ENCODE results near the gene ADGRD1. TPM values are rescaled to one million over a fixed set of nuclear protein-coding genes. Genes with fewer than 3 reads are reported as not detected.

The ADGRD1 gene
- total and polyA plus RNA-seq, 5 donors from 2014 or later = 0.56 TPM; not detected in 4

GRCh38 chr12:130938186-130938585 is 15.5 kb upstream of the ADGRD1 start:
- H3K27ac Mint-ChIP-seq = no peak overlapping the region
- peaks cover 0 to 2% (median 0%) of the 10 kb centered on the region in 4 donors for H3K4me1 Mint-ChIP-seq
- peaks cover 2 to 19% (median 6%) of the 10 kb centered on the region in 7 donors for H3K9me3 Mint-ChIP-seq
- Histone ChIP-seq H3K9me3 (ENCODE audit: control insufficient read depth in 2 of 2, low read length in 2 of 2) (peaks cover 0 to 9% of the 10 kb centered on the region in 2 experiments), H3K27ac (ENCODE audit: insufficient read depth, low read length, poor library complexity, severe bottlenecking) (no peak overlapping the region), H3K4me1 (ENCODE audit: control insufficient read depth, insufficient read depth, low read length, poor library complexity, severe bottlenecking) (no peaks in the 10 kb centered on the region), H3K27me3 (ENCODE audit: control insufficient read depth, insufficient read depth, low read length) (peaks cover 2% of the 10 kb centered on the region), H3K36me3 (ENCODE audit: control insufficient read depth, insufficient read depth, low read length) (no peaks in the 10 kb centered on the region), H3K4me3 (ENCODE audit: low read depth, low read length) (no peak overlapping the region)
- DNase-seq (no peak), ATAC-seq (ENCODE audit: low read depth in 2 of 2) (no peak)
- no peak overlapping the region for H3K4me3 Mint-ChIP-seq
- H3K27me3 Mint-ChIP-seq = peaks cover 14% of the 10 kb centered on the region
- H3K36me3 Mint-ChIP-seq = no peaks in the 10 kb centered on the region

GRCh38 chr12:130944878-130945277 is 8.8 kb upstream of the ADGRD1 start:
- Histone ChIP-seq H3K4me3 (ENCODE audit: low read depth, low read length) (no peak overlapping the region), H3K36me3 (ENCODE audit: control insufficient read depth, insufficient read depth, low read length) (no peaks in the 10 kb centered on the region), H3K9me3 (ENCODE audit: control insufficient read depth in 2 of 2, low read length in 2 of 2) (peaks cover 6 to 9% of the 10 kb centered on the region in 2 experiments), H3K27me3 (ENCODE audit: control insufficient read depth, insufficient read depth, low read length) (peaks cover 5% of the 10 kb centered on the region), H3K27ac (ENCODE audit: insufficient read depth, low read length, poor library complexity, severe bottlenecking) (no peak overlapping the region), H3K4me1 (ENCODE audit: control insufficient read depth, insufficient read depth, low read length, poor library complexity, severe bottlenecking) (no peaks in the 10 kb centered on the region)
- Mint-ChIP-seq H3K4me3 (no peak overlapping the region), H3K27ac (no peak overlapping the region), H3K9me3 (peaks cover 3 to 26% (median 12%) of the 10 kb centered on the region in 7 donors), H3K27me3 (peaks cover 13% of the 10 kb centered on the region), H3K4me1 (no peaks in the 10 kb centered on the region), H3K36me3 (no peaks in the 10 kb centered on the region)
- ATAC-seq (ENCODE audit: low read depth in 2 of 2) = no peak
- no peak for DNase-seq

DNA sequence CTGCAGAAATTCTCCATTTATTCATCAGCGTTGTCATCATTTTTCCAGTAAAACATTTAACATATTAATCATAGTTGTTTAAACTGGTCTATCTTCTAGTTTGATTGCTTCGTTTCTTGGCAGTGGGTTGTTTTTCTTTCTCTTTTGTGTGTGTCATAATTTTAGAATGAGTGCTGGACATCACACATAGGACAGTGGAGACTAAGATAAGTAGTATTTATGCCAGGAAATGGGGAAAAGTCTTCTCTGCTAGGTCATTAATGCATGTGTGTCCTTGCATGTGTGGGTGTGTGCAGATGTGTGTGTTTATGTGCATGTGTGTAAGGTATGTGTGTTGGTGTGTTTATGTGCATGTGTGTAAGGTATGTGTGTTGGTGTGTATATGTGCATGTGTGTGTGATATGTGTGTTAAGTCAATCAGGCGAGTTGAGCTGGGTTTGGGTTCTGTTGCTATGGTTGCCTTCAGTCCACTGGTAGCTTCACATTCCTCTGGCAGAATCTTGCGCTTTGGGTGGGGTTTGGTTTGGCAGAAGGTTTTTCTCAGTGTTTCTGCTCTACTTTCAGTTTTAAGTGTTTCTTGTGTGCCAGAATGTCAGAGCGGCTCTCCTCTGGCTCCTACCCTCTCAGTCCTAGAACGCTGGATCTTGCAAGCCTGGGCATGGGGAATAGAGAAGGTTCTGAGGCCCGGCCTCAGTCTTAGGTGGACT is 7.8 kb upstream of the ADGRD1 start:
- H3K9me3 ChIP-seq (ENCODE audit: control insufficient read depth in 2 of 2, low read length in 2 of 2) = peaks cover 3 to 6% of the 10 kb centered on the region in 2 experiments
- no peaks in the 10 kb centered on the region for H3K36me3 Mint-ChIP-seq
- peaks cover 3 to 26% (median 12%) of the 10 kb centered on the region in 7 donors for H3K9me3 Mint-ChIP-seq
- H3K4me3 ChIP-seq (ENCODE audit: low read depth, low read length) = no peak overlapping the region
- H3K27ac ChIP-seq (ENCODE audit: insufficient read depth, low read length, poor library complexity, severe bottlenecking) = no peak overlapping the region
- peaks cover 13% of the 10 kb centered on the region for H3K27me3 Mint-ChIP-seq
- H3K36me3 ChIP-seq (ENCODE audit: control insufficient read depth, insufficient read depth, low read length) = no peaks in the 10 kb centered on the region
- no peaks in the 10 kb centered on the region for H3K4me1 Mint-ChIP-seq
- peaks cover 5% of the 10 kb centered on the region for H3K27me3 ChIP-seq (ENCODE audit: control insufficient read depth, insufficient read depth, low read length)
- no peak overlapping the region for H3K4me3 Mint-ChIP-seq
- no peaks in the 10 kb centered on the region for H3K4me1 ChIP-seq (ENCODE audit: control insufficient read depth, insufficient read depth, low read length, poor library complexity, severe bottlenecking)
- no peak for ATAC-seq (ENCODE audit: low read depth in 2 of 2)
- no peak overlapping the region for H3K27ac Mint-ChIP-seq
- no peak for DNase-seq

GRCh38 chr12:130947028-130947613 is 6.6 kb upstream of the ADGRD1 start:
- Mint-ChIP-seq H3K27ac (no peak overlapping the region), H3K36me3 (no peaks in the 10 kb centered on the region), H3K27me3 (peaks cover 13% of the 10 kb centered on the region), H3K4me3 (no peak overlapping the region), H3K4me1 (no peaks in the 10 kb centered on the region), H3K9me3 (peaks cover 2 to 26% (median 12%) of the 10 kb centered on the region in 7 donors)
- Histone ChIP-seq H3K27ac (ENCODE audit: insufficient read depth, low read length, poor library complexity, severe bottlenecking) (no peak overlapping the region), H3K27me3 (ENCODE audit: control insufficient read depth, insufficient read depth, low read length) (peaks cover 5% of the 10 kb centered on the region), H3K9me3 (ENCODE audit: control insufficient read depth in 2 of 2, low read length in 2 of 2) (peaks cover 3 to 6% of the 10 kb centered on the region in 2 experiments), H3K4me1 (ENCODE audit: control insufficient read depth, insufficient read depth, low read length, poor library complexity, severe bottlenecking) (no peaks in the 10 kb centered on the region), H3K4me3 (ENCODE audit: low read depth, low read length) (no peak overlapping the region), H3K36me3 (ENCODE audit: control insufficient read depth, insufficient read depth, low read length) (no peaks in the 10 kb centered on the region)
- ATAC-seq (ENCODE audit: low read depth in 2 of 2) = no peak
- no peak for DNase-seq

DNA sequence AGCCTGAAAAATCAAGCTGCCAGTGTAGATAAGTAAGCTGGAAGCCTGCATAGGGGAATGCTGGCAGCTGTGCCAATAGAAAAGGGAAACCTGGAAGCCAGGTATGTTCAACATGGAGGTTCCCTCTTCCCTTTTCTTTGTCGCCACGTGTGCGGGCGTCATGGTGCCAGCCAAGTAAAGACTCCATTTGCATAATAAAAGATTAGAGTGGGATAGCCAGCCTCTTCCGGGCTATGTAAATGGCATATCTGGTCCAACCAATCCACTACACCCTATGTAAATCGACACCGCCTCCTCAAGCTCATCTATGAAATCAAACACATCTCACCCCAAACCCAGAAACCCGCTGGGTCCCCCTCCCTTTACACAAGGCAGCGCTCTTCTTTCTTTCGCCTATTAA is 5.6 kb upstream of the ADGRD1 start:
- DNase-seq = no peak
- Mint-ChIP-seq H3K9me3 (peaks cover 4 to 26% (median 12%) of the 10 kb centered on the region in 7 donors), H3K36me3 (no peaks in the 10 kb centered on the region), H3K4me1 (no peaks in the 10 kb centered on the region), H3K27me3 (peaks cover 13% of the 10 kb centered on the region), H3K4me3 (no peak overlapping the region), H3K27ac (no peak overlapping the region)
- Histone ChIP-seq H3K27me3 (ENCODE audit: control insufficient read depth, insufficient read depth, low read length) (peaks cover 5% of the 10 kb centered on the region), H3K9me3 (ENCODE audit: control insufficient read depth in 2 of 2, low read length in 2 of 2) (peaks cover 3 to 6% of the 10 kb centered on the region in 2 experiments), H3K4me3 (ENCODE audit: low read depth, low read length) (no peak overlapping the region), H3K36me3 (ENCODE audit: control insufficient read depth, insufficient read depth, low read length) (no peaks in the 10 kb centered on the region), H3K27ac (ENCODE audit: insufficient read depth, low read length, poor library complexity, severe bottlenecking) (no peak overlapping the region), H3K4me1 (ENCODE audit: control insufficient read depth, insufficient read depth, low read length, poor library complexity, severe bottlenecking) (no peaks in the 10 kb centered on the region)
- ATAC-seq (ENCODE audit: low read depth in 2 of 2) = no peak

GRCh38 chr12:130948751-130949150 is 5.0 kb upstream of the ADGRD1 start:
- DNase-seq (no peak), ATAC-seq (ENCODE audit: low read depth in 2 of 2) (no peak)
- Histone ChIP-seq H3K4me3 (ENCODE audit: low read depth, low read length) (no peak overlapping the region), H3K27ac (ENCODE audit: insufficient read depth, low read length, poor library complexity, severe bottlenecking) (no peak overlapping the region), H3K9me3 (ENCODE audit: control insufficient read depth in 2 of 2, low read length in 2 of 2) (peaks cover 3 to 6% of the 10 kb centered on the region in 2 experiments), H3K27me3 (ENCODE audit: control insufficient read depth, insufficient read depth, low read length) (peaks cover 4% of the 10 kb centered on the region), H3K4me1 (ENCODE audit: control insufficient read depth, insufficient read depth, low read length, poor library complexity, severe bottlenecking) (no peaks in the 10 kb centered on the region), H3K36me3 (ENCODE audit: control insufficient read depth, insufficient read depth, low read length) (no peaks in the 10 kb centered on the region)
- peaks cover 0 to 2% (median 0%) of the 10 kb centered on the region in 4 donors for H3K4me1 Mint-ChIP-seq
- H3K9me3 Mint-ChIP-seq = peaks cover 4 to 26% (median 12%) of the 10 kb centered on the region in 7 donors
- H3K36me3 Mint-ChIP-seq = no peaks in the 10 kb centered on the region
- H3K27me3 Mint-ChIP-seq = peaks cover 17% of the 10 kb centered on the region
- no peak overlapping the region for H3K27ac Mint-ChIP-seq
- no peak overlapping the region for H3K4me3 Mint-ChIP-seq

DNA sequence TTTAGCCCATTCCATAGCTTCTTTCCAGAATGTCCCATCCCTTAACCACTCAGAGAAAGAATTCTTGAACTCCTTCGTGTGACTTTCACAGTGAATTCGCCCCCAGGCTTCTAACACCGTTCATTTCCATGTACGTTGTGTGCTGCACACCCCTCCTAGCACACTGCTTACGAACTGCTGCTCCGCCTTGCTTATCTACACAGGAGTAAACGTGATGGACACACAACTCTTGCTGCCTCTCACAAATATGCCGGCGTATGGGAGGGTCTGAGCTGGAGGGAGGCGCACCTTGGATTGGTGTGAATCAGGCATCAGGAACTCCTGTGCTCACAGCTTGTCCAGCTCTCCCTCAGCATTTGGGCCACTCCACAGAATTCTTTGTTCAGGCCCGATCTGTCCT is 3.9 kb upstream of the ADGRD1 start:
- H3K4me3 Mint-ChIP-seq = no peak overlapping the region
- H3K27ac Mint-ChIP-seq = no peak overlapping the region
- H3K4me1 Mint-ChIP-seq = peaks cover 0 to 3% (median 0%) of the 10 kb centered on the region in 4 donors
- Histone ChIP-seq H3K36me3 (ENCODE audit: control insufficient read depth, insufficient read depth, low read length) (no peaks in the 10 kb centered on the region), H3K4me1 (ENCODE audit: control insufficient read depth, insufficient read depth, low read length, poor library complexity, severe bottlenecking) (no peaks in the 10 kb centered on the region), H3K27me3 (ENCODE audit: control insufficient read depth, insufficient read depth, low read length) (peaks cover 3% of the 10 kb centered on the region), H3K4me3 (ENCODE audit: low read depth, low read length) (no peak overlapping the region), H3K9me3 (ENCODE audit: control insufficient read depth in 2 of 2, low read length in 2 of 2) (peaks cover 3% of the 10 kb centered on the region in 2 experiments), H3K27ac (ENCODE audit: insufficient read depth, low read length, poor library complexity, severe bottlenecking) (no peak overlapping the region)
- peaks cover 18% of the 10 kb centered on the region for H3K27me3 Mint-ChIP-seq
- no peak for ATAC-seq (ENCODE audit: low read depth in 2 of 2)
- H3K36me3 Mint-ChIP-seq = no peaks in the 10 kb centered on the region
- H3K9me3 Mint-ChIP-seq = peaks cover 4 to 16% (median 9%) of the 10 kb centered on the region in 7 donors
- DNase-seq = no peak
